ENCODE measurements around the gene CEP350. TPM values are rescaled to one million over a fixed set of nuclear protein-coding genes. Genes with fewer than 3 reads are reported as not detected.

The CEP350 gene
- polyA plus RNA-seq, 1 donor (not counting 4 experiments of a cell fraction or from before 2014, with no cell fraction given) = 12.0 TPM

DNA sequence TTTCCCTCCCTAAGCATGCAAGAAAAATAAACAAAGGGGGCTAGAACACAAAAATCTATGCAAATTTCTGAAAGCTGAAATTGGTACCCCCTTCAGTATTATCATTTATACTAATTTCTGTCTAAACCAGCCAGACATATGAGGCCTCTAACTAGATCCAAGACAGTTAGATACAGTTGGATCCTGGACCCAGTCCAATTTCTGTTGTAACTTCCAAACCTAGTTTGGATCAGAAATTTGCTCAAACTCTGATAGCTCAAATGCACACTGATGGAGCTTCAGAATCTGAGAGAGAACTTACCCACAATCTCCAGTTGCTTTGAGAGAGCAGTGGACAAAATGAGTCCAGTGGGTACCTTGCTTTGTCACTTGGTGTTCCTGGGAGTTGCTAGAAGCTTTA is 11.9 kb downstream of the CEP350 start:
- Histone ChIP-seq H3K4me2 (ENCODE audit: control insufficient read depth, extremely low read depth, insufficient read depth, low read depth, low read length) (no peak overlapping the region), H4K20me1 (ENCODE audit: control insufficient read depth, extremely low read depth, insufficient read depth, low read length) (no peaks in the 10 kb centered on the region)

DNA sequence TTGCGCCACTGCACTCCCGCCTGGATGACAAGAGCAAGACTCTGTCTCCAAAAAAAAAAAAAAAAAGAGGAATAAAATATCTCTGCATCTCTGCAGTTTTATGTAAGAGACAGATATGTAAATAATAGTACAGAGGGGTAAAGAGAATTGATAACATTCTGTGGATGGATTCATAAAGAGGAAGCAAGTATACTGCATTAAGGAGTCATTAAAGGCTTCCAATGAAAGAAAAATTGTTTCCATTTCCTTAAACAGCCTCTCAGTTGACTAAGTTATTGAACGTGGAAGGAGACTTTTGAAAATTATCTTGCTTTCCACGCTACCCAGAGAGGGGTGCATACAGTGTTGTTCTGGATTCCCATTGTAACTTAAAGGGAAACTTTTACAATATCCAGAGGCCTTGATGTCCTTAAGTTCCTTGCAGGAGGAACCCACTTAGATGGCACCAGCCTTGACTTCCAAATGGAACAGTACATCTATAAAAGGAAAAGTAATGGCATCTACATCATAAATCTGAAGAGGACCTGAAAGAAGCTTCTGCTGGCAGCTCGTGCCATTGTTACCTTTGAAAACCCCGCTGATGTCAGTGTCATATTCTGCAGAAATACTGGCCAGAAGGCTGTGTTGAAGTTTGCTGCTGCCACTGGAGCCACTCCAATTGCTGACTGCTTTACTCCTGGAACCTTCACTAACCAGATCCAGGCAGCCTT is 13.8 kb downstream of the CEP350 start:
- Histone ChIP-seq H3K4me3 (ENCODE audit: control insufficient read depth in 2 of 3, extremely low read depth in 1 of 3, insufficient read depth in 2 of 3, low read depth in 1 of 3, low read length in 3 of 3) (no peak overlapping the region), H3K9me1 (ENCODE audit: control insufficient read depth, extremely low read depth, insufficient read depth, low read length) (no peaks in the 10 kb centered on the region), H3K79me2 (ENCODE audit: control insufficient read depth, insufficient read depth, low read length) (peaks cover 61% of the 10 kb centered on the region), H3K27ac (ENCODE audit: control insufficient read depth, insufficient read depth, low read length) (no peak overlapping the region), H3K4me1 (ENCODE audit: control insufficient read depth, extremely low read depth, insufficient read depth, low read length) (no peaks in the 10 kb centered on the region), H4K20me1 (ENCODE audit: control insufficient read depth, extremely low read depth, insufficient read depth, low read length) (no peaks in the 10 kb centered on the region), H3K9me3 (ENCODE audit: control insufficient read depth, low read depth, low read length) (no peaks in the 10 kb centered on the region), H3K4me2 (ENCODE audit: control insufficient read depth, extremely low read depth, insufficient read depth, low read depth, low read length) (no peak overlapping the region), H3K27me3 (ENCODE audit: control insufficient read depth, extremely low read depth, insufficient read depth, low read length) (no peaks in the 10 kb centered on the region), H2AFZ (ENCODE audit: control insufficient read depth, low read length) (no peak overlapping the region), H3K9ac (ENCODE audit: control insufficient read depth, extremely low read depth, insufficient read depth, low read length) (no peak overlapping the region), H3K36me3 (ENCODE audit: control insufficient read depth in 2 of 2, extremely low read depth in 1 of 2, insufficient read depth in 2 of 2, low read length in 2 of 2) (peaks cover 0 to 3% of the 10 kb centered on the region in 2 experiments)
- TF ChIP-seq, protein P1, sequence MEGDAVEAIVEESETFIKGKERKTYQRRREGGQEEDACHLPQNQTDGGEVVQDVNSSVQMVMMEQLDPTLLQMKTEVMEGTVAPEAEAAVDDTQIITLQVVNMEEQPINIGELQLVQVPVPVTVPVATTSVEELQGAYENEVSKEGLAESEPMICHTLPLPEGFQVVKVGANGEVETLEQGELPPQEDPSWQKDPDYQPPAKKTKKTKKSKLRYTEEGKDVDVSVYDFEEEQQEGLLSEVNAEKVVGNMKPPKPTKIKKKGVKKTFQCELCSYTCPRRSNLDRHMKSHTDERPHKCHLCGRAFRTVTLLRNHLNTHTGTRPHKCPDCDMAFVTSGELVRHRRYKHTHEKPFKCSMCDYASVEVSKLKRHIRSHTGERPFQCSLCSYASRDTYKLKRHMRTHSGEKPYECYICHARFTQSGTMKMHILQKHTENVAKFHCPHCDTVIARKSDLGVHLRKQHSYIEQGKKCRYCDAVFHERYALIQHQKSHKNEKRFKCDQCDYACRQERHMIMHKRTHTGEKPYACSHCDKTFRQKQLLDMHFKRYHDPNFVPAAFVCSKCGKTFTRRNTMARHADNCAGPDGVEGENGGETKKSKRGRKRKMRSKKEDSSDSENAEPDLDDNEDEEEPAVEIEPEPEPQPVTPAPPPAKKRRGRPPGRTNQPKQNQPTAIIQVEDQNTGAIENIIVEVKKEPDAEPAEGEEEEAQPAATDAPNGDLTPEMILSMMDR (optimal IDR thresholded peaks at IDR 0.05 in 1 of 3, IDR thresholded peaks at IDR 0.05 in 1 of 3, conservative IDR thresholded peaks at IDR 0.05 in 1 of 3; ENCODE audit: extremely low read depth in 1 of 3, insufficient read depth in 2 of 3, low read length in 3 of 3) = no peak
- no peak for TF ChIP-seq EZH2 (IDR thresholded peaks at IDR 0.05; ENCODE audit: low read length)
- DNase-seq (ENCODE audit: low read depth, low spot score) (no peak), FAIRE-seq (no peak)
- dilution Hi-C loops (cut with MboI; ENCODE audit: extremely low pct_ligation_motif_present, low sequenced_read_pairs) = no loop called here

More for the DNA sequence above, 11.9 kb downstream of the CEP350 start:
- Histone ChIP-seq H3K27ac (ENCODE audit: control insufficient read depth, insufficient read depth, low read length) (no peak overlapping the region), H3K9ac (ENCODE audit: control insufficient read depth, extremely low read depth, insufficient read depth, low read length) (no peak overlapping the region), H3K36me3 (ENCODE audit: control insufficient read depth in 2 of 2, extremely low read depth in 1 of 2, insufficient read depth in 2 of 2, low read length in 2 of 2) (peaks cover 0 to 3% of the 10 kb centered on the region in 2 experiments), H3K9me1 (ENCODE audit: control insufficient read depth, extremely low read depth, insufficient read depth, low read length) (no peaks in the 10 kb centered on the region), H3K9me3 (ENCODE audit: control insufficient read depth, low read depth, low read length) (no peaks in the 10 kb centered on the region), H3K4me3 (ENCODE audit: control insufficient read depth in 2 of 3, extremely low read depth in 1 of 3, insufficient read depth in 2 of 3, low read depth in 1 of 3, low read length in 3 of 3) (no peak overlapping the region), H2AFZ (ENCODE audit: control insufficient read depth, low read length) (no peak overlapping the region), H3K27me3 (ENCODE audit: control insufficient read depth, extremely low read depth, insufficient read depth, low read length) (no peaks in the 10 kb centered on the region), H3K4me1 (ENCODE audit: control insufficient read depth, extremely low read depth, insufficient read depth, low read length) (no peaks in the 10 kb centered on the region), H3K79me2 (ENCODE audit: control insufficient read depth, insufficient read depth, low read length) (peaks cover 67% of the 10 kb centered on the region)
- no peak for TF ChIP-seq EZH2 (IDR thresholded peaks at IDR 0.05; ENCODE audit: low read length)
- TF ChIP-seq, protein P1 (optimal IDR thresholded peaks at IDR 0.05 in 1 of 3, IDR thresholded peaks at IDR 0.05 in 1 of 3, conservative IDR thresholded peaks at IDR 0.05 in 1 of 3; ENCODE audit: extremely low read depth in 1 of 3, insufficient read depth in 2 of 3, low read length in 3 of 3) = no peak
- dilution Hi-C loops (cut with MboI; ENCODE audit: extremely low pct_ligation_motif_present, low sequenced_read_pairs) = no loop called here
- FAIRE-seq (no peak), DNase-seq (ENCODE audit: low read depth, low spot score) (no peak)

All from keratinocyte (primary cell).